Fibroblast of the aortic adventitia (primary cell): ENCODE measurements around the gene ZDHHC19. TPM values are rescaled to one million over a fixed set of nuclear protein-coding genes. Genes with fewer than 3 reads are reported as not detected.
"Not testable (repeated sequence)": the region's sequence is repeated elsewhere in the genome, so short reads cannot be mapped to it uniquely, and the experiment has no call there.

Experiments used
- DNase-seq: peaks from one replicate; pipeline ENCODE4 v3.0.0-alpha.2; 2010; ENCODE audit warnings: low read depth
- H3K4me3 ChIP-seq: 2 replicates; pipeline ENCODE4 v1.5.1; 2011; ENCODE audit warnings: low read depth, mild to moderate bottlenecking, control low read depth, low read length, moderate library complexity
- total RNA-seq: library from RNA; depleted of rRNA; stranded (reverse); fragments of >200 nt; gene quantifications from 2 replicates; pipeline ENCODE4 v1.2.3, GENCODE V29; 2012; ENCODE audit warnings: low replicate concordance
- TF ChIP-seq, protein P1 (sequence below): IDR thresholded peaks from 2 replicates; pipeline ENCODE4 v1.5.1; 2011; ENCODE audit warnings: mild to moderate bottlenecking, low read length, control low read depth, inconsistent platforms; ENCODE audit not compliant: insufficient read depth

ZDHHC19 gene
- total RNA-seq, 1 donor: not detected

GRCh38 chr3:196175722-196176121, 35.5 kb downstream of the ZDHHC19 start:
- DNase-seq: no peak
- TF ChIP-seq, protein P1, sequence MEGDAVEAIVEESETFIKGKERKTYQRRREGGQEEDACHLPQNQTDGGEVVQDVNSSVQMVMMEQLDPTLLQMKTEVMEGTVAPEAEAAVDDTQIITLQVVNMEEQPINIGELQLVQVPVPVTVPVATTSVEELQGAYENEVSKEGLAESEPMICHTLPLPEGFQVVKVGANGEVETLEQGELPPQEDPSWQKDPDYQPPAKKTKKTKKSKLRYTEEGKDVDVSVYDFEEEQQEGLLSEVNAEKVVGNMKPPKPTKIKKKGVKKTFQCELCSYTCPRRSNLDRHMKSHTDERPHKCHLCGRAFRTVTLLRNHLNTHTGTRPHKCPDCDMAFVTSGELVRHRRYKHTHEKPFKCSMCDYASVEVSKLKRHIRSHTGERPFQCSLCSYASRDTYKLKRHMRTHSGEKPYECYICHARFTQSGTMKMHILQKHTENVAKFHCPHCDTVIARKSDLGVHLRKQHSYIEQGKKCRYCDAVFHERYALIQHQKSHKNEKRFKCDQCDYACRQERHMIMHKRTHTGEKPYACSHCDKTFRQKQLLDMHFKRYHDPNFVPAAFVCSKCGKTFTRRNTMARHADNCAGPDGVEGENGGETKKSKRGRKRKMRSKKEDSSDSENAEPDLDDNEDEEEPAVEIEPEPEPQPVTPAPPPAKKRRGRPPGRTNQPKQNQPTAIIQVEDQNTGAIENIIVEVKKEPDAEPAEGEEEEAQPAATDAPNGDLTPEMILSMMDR: no peak
- H3K4me3 ChIP-seq: no peak overlapping the region

- DNase-seq: no peak
- TF ChIP-seq, protein P1: no peak
- no peak overlapping the region for H3K4me3 ChIP-seq
Measured at GRCh38 chr3:196175116-196175625, 36.0 kb downstream of the ZDHHC19 start.

- TF ChIP-seq, protein P1: no peak
- no peak for DNase-seq
- H3K4me3 ChIP-seq: no peak overlapping the region
Measured at GRCh38 chr3:196174652-196175051, 36.5 kb downstream of the ZDHHC19 start.

DNA sequence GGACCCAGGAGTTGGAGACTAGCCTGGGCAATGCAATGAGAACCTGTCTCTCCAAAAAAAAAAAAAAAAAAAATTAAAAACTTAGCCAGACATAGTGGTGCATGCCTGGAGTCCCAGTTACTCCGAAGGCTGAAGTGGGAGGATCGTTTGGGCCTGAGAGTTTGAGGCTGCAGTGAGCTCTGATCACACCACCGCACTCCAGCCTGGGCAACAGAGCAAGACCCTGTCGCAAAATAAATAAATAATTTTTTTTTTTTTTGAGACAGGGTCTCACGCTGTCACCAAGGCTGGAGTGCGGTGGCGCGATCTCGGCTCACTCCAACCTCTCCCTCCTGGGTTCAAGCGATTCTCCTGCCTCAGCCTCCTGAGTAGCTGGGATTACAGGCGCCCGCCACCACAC, 40.9 kb downstream of the ZDHHC19 start:
- DNase-seq, H3K4me3 ChIP-seq: not testable (repeated sequence)

- no peak overlapping the region for H3K4me3 ChIP-seq
- DNase-seq: no peak
- TF ChIP-seq, protein P1: no peak
Measured at GRCh38 chr3:196169836-196170240, 41.4 kb downstream of the ZDHHC19 start.

DNA sequence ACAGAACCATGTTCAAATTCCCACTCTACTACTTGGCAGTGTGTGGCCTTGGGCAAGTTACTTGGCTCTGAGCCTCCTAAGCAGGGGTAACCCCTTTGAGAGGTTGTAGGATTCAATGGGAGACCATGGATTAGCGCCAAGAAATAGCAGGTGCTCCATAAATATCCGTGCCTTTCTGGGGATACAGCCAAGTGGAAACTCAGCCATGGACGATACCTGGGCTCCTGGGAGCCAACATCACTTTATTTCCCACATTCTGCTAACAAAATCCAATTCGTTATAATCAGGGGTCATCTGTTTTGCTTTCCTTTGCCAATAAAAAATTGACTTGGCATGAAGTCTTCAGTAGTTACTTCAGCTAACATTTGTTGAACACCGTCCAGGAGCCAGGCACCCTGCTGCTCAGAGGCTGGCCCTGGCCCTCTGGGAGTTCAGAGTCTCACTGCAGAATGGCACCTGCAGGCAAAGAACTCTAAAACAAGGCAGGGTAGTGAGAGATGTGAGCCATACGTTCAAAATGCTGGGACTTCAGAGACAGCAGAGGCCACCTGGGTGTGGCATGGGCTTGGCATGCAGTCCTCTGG, 42.3 kb downstream of the ZDHHC19 start:
- no peak for DNase-seq
- TF ChIP-seq, protein P1: no peak
- no peak overlapping the region for H3K4me3 ChIP-seq

DNA sequence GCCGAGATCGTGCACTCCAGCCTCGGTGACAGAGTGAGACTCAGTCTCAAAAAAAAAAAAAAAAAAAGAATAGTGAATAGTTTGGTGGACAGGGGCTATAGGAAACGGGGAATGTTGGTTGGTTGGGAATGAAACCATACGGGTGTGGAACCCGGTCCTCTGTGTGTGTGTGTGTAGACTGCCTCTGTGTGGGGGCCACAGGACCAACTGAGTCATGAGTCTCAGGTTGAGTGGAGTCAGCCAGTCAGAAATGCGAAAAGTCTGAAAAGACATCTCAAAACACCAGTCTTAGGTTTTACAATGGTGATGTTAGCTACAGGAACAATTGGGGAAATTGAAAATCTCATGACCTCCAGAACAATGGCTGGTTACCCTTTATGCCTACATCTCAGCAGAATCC, 44.5 kb downstream of the ZDHHC19 start:
- no peak for DNase-seq
- H3K4me3 ChIP-seq: no peak overlapping the region
- TF ChIP-seq, protein P1: no peak
